Adipose tissue (tissue), 3 donors: Measurements from ENCODE around the gene CERS5. TPM values are rescaled to one million over a fixed set of nuclear protein-coding genes. Genes with fewer than 3 reads are reported as not detected.
A peak's percentile ranks its signal among the peaks of the same experiment; 100 is the strongest.
"Not testable (repeated sequence)": the region's sequence is repeated elsewhere in the genome, so short reads cannot be mapped to it uniquely, and the experiment has no call there.

Experiments used
- H3K27ac ChIP-seq: one replicate; pipeline ENCODE4 v1.5.1; 2013; ENCODE audit warnings: low read depth, low read length
- WGBS, 3 donors: extraction: QIAGEN DNeasy Blood & Tissue Kit; methylation state at CpG; one replicate each; pipeline ENCODE4 v1.1.7; 2013; 5-methylcytosine and 5-hydroxymethylcytosine counted together
- polyA plus RNA-seq, 3 donors: library from polyadenylated mRNA; stranded (reverse); fragments of 200-250 nt; gene quantifications; one replicate each; pipeline ENCODE4 v1.2.3, GENCODE V29; 2013
- donor health status: healthy with polysubstance abuse.
- donor health status: Bipolar disorder and iron deficiency.
- donor health status: healthy.

CERS5 gene
- polyA plus RNA-seq, 3 donors, result 17.0 to 26.1 (median 24.9) TPM

DNA sequence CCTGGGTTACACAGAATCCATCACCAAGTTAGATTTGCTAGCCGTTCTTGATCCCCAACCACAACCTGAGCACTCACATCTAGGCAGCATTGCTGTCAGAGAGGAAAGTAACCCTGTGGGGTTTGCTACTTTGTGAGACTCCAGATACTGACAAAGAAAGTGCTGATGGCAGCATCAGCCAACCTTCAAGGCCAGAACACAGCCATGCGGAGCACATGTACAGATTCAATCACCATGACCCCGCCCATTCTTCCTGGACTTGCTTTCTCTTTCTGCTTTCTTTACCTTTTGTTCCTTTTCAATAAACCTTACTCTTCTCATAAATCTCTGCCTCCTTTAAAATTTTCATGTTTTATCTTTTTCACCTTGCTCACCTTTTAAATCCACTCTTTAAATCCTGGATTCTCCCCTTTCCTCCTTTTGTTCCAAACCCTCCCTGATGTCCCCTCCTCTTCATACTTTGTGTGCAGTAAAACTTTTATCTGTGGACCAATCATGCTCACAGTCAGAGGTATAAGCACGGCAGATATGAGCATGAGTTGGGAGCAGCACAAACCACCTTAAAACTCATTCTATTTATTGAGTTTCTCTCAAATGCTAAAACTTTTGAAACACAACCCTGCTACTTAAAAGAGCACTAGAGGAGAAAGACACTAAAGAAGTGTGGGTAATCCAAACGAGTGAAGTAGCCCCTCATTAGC lies 21.9 kb upstream of the CERS5 start:
- 78 to 88% (median 85%) methylated on average over 5 of the region's 5 CpGs for WGBS, 3 donors
- no peak overlapping the region for H3K27ac ChIP-seq

DNA sequence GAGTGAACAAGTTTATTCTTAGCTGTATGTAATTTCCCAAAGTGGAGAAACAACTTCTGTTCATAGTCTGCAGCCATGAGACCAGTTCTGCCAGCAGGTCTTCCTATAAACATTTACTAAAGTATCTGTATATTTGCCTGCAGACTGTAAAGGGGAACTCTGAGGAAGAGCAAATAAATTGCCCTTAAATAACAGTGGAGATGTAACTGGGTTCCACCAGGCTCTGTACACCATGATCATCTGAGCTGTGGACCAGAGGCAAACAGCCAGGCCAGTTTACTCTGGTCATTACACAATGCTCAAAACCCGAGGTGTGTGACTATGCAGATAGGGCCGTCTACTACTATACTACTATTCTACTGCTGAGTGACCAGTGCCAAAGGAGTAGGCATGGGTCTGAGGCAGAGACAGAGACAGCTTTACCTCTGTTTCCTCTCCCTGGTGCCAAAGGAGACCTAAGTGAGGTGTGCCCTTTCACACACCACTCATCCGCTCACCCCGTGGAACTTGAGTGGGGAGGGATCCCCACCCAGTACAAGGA lies 21.1 kb upstream of the CERS5 start:
- 55 to 69% (median 67%) methylated on average over 4 of the region's 4 CpGs for WGBS, 3 donors
- H3K27ac ChIP-seq, result no peak overlapping the region

DNA sequence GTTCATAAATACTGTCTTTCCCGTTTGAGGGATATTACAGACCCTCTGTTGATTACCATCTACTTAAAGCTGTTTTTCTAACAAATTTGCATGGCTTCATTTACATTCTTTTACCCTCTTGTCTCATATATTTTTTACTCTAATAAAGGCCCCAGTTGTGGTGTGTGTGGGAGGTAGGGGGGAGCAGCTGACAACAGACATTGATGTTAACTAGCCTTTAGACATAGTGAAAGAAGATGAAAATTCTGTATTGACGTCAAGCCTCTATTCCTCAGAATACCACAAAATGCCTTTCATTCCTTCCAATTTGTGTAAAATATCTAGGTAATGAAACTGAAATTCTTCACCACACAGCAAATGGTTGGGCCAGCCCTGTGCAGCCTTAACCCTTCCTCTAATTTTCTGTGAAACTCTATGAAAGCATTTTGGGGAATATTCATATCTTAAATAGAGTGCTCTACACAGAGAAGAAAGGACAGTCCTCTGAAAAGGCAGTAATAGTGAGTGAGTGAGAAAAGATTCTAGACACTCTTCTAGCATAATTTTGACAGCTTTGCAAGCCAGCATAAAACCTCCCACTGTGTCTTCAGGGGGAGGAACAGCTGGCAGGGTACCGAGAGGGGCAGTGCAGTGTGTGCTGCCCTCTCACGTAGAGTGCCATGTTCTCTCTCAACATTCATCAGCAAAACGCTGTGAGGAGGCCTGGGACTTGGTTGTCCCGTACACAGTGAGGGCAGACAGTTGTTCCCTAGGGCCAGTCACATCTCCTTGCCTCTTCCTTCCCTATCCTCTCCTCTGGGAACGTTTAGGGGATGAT lies 20.1 kb upstream of the CERS5 start:
- H3K27ac ChIP-seq, result no peak overlapping the region
- 47 to 77% (median 52%) methylated on average over 7 of the region's 7 CpGs for WGBS, 3 donors

DNA sequence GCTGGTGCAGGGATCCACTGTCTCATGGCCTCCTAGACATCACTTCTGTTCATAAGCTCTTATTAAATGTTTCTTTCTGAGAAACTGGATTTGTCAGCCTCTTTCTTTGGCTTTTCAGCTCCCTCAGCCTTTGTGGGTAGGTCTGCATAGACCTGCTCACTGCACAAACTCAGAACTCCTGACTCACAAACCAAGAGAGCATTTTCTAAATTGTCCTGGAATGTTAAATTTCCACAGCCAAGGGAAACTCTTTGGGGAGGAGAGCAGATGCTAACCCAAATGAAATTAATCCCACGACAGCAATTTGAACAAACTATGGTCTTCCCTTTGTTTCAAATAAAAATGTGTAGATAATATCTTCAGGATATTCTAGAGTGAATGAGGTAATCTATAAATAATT lies 19.5 kb upstream of the CERS5 start:
- H3K27ac ChIP-seq, result no peak overlapping the region
- WGBS, 3 donors, result 40 to 84% (median 57%) methylated on average over 1 of the region's 1 CpG

DNA sequence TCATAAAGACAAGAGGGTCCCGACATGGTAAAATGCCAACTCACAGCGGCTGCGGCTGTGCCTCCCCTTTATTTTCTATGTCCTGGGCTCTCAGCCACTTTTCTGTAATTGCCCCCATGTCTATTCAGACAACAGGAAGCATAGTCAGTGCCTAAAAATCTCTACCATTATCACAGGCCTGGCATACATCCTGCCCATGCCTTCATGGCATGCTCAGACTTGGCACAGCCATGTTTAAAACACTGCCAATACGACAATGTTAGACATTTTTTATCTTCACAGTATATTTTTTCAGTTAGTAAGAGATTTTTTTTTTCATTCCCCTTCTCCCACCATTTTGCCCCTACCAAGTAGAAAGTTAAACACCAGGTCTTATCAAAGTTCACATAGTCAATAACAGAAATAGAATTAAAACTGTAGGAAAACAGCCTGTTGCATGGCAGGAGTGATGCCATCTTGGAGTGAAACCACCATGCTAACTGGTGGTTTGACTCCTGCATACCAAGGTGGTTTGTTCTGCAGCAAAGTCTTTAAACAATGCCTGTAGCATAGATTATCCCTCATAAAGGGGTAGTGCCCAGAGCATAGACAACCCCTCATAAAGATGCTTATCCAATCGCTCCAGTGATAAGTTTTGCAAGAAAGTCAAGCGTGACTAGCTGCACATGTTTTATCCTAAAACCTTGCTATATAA lies 18.9 kb upstream of the CERS5 start:
- 65 to 75% (median 75%) methylated on average over 6 of the region's 6 CpGs for WGBS, 3 donors
- H3K27ac ChIP-seq, result no peak overlapping the region

DNA sequence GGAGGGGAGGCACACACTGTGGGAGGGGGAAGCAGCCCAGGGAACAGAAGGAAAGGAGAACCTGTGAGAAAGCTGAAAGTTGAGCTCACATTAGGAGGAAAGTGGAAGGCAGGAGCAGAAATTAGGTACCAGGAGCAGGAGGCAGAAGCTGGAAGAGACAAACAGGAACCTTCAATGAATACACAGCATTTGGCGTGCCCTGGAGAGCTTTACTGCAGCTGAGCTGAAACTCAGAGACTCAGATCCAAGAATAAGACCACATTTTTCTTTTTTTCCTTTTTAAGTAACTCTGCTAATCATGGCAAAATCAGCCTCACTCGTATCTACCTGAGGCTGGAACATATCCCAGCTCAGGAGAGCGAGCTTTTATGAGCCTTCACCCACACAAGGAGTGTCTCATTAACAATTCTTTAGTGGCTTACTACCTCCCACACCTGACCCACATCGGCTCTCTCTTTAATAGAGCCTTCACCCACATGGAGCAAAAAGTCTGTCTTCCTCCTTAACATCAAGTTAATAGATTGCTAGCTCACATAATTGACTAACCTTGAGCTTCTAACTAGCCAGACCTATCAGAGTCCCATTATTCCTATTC lies 18.2 kb upstream of the CERS5 start:
- WGBS, 3 donors, result 56 to 73% (median 67%) methylated on average over 4 of the region's 4 CpGs
- H3K27ac ChIP-seq, result no peak overlapping the region

DNA sequence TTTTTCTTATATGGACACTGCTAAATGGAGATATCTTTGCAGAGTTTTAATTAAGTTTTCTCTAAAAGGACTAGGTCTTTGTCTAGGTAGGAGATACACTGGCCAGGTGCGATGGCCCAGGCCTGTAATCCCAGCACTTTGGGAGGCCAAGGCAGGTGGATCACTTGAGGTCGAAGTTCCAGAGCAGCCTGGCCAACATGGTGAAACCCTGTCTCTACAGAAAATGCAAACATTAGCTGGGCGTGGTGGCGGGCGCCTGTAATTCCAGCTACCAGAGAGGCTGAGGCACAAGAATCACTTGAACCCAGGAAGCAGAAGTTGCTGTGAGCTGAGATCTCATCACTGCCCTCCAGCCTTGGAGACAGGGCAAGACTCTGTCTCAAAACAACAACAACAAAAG lies 17.1 kb upstream of the CERS5 start:
- H3K27ac ChIP-seq, result no peak overlapping the region
- whole genome bisulfite sequencing, 3 donors, result 92 to 97% (median 93%) methylated on average over 5 of the region's 5 CpGs

DNA sequence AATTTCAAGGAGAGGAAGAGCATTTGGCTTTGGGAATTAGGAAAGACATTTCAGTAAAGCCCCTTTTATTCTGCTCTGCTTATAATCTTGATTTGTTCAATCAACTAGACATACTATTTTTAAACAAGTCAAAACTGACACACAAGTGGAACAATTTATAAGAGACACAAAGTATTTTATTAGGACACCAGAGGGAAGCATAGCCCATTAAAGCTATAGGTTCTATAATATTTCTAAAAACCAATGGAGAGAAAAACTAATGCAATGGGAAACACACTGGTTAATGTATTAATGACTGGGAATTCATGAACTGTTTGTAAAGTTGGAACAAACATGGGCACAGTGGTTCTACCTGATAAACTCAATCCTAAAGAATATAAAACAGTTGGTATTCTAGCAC lies 15.3 kb upstream of the CERS5 start:
- H3K27ac ChIP-seq, result no peak overlapping the region

DNA sequence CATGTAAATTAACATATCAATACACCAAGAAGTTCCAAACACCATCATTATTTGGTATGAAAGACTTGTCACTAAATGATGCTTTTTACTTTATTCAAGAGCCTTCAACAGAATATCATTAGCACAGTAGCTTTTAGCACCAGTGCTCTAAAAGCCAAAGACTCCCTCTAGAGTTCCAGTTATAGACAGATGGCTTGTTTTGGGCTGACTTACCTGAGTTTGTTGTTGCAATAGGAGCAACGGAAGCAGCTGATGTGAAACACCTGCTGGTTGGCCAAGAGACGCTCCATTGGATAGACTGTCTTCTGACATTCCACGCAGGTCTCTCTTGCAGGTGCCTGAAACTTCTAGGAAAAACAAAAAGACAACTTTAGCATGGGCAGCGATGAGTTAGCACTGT lies 14.5 kb upstream of the CERS5 start:
- 85 to 89% (median 87%) methylated on average over 4 of the region's 4 CpGs for WGBS, 3 donors

DNA sequence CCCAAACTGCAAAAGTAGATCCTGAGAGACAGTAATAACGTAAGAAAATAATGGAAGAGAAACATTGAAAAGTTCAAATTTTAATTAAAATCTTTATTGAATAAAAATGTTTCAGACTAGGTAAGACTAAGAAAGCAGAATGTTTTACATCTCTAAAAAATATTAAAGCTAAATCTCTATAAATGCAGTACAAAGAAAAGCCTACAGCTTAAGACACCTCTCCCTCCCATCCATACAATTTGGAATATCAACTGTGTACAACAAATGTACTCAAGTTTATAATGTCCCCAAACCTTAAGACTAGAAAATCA lies 8.5 kb upstream of the CERS5 start:
- WGBS, 3 donors, result 26 to 41% (median 36%) methylated on average over 1 of the region's 1 CpG
- H3K27ac ChIP-seq, result no peak overlapping the region

More for the DNA sequence above, 14.5 kb upstream of the CERS5 start:
- H3K27ac ChIP-seq, result no peak overlapping the region

DNA sequence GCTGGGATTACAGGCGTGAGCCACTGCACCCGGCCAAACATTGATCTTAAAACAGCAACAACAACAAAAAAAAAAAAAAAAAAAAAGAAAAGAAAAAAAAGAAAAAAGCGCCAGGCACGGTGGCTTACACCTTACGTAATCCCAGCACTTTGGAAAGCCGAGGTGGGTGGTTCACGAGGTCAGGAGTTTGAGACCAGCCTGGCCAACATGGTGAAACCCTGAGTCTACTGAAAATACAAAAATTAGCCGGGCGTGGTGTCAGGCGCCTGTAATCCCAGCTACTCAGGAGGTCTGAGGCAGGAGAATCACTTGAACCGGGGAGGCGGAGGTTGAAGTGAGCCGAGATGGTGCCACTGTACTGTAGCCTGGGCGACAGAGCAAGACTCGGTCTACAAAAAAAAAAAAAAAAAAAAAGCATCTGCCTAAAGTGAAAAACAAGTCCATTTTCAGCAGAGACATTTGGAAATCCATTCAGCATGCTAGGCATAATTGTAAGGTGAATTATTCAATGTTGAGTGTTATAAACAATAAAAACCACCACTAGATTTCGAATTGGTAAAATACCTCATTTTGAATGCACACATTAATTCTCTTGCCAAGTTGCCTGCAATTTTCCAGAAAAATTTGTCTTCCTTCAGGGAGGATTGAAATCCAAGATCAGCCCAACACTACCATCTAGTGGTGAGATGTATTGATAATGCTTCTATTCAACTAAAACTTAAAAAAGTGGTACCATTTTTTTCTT lies 8.0 kb upstream of the CERS5 start:
- H3K27ac ChIP-seq, result no peak overlapping the region
- WGBS, 3 donors, result 59 to 69% (median 66%) methylated on average over 16 of the region's 16 CpGs

DNA sequence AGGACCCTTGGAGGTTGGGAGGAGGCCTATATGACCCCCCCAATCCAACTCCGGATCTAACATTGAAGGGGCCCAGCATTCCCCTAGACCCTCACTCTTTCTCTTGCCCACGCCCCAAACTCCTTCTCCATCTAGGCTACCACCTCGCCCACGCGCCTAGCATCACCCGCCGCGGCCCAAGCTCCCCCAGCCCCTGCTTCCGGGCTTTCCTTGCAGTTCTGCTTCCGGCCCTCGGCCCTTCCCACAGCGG lies 445 bp downstream of the CERS5 start:
- peak overlapping the region; percentile 80 for H3K27ac ChIP-seq
- WGBS, 3 donors, result 0 to 1% (median 1%) methylated on average over 12 of the region's 12 CpGs

DNA sequence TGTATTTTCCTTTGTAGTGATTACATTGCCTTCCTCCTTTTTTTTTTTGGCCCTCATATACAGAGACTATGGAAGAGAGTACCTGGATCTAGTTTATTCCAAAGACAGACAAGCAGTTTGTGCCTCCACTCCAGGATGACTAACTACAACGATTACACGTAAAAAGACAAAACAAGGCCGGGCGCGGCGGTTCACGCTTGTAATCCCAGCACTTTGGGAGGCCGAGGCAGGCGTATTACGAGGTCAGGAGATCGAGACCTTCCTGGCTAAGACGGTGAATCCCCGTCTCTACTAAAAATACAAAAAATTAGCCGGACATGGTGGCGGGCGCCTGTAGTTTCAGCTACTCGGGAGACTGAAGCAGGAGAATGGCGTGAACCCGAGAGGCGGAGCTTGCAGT lies 2.2 kb downstream of the CERS5 start:
- no peak overlapping the region for H3K27ac ChIP-seq
- WGBS, 3 donors, result 95 to 97% (median 95%) methylated on average over 16 to 20 of the region's 20 CpGs

DNA sequence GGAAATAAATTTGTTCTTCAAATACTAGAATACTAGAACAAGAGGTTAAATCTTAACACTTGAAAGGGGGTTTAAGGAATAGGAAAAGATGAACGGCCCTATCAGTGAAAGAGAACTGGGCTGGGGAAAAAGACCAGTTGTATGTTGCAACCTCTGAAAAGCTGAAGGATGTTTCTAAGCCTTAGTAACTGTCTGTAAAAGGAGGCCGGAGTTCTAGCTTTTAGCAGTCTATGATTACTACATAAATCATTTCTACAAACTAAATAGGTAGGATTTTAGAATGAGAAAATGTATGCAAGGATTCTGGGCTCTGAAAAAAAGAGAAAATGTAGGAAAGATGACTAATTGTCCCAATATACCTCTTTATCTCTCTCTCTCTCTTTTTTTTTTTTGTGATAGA lies 4.9 kb downstream of the CERS5 start:
- H3K27ac ChIP-seq, result no peak overlapping the region
- WGBS, 3 donors, result 44 to 69% (median 46%) methylated on average over 2 of the region's 2 CpGs

DNA sequence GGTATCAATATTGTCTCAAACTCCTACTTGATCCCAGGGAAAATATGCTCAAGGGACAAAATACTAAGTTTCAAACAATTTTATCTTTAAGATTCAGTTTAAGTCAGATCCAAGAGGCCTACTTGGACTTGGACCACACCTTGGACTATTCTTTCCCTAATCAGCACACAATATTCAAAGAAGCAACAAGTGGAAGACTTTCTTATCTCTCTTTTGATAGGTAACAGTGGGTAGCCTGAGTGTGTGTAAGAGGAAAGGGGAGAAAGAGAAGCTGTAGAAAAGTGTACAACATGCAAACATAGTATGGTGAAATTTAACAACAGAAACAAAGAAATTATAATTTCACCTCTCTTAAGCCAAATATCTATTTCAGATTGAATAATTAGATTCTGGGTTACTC lies 6.5 kb downstream of the CERS5 start:
- H3K27ac ChIP-seq, result no peak overlapping the region

DNA sequence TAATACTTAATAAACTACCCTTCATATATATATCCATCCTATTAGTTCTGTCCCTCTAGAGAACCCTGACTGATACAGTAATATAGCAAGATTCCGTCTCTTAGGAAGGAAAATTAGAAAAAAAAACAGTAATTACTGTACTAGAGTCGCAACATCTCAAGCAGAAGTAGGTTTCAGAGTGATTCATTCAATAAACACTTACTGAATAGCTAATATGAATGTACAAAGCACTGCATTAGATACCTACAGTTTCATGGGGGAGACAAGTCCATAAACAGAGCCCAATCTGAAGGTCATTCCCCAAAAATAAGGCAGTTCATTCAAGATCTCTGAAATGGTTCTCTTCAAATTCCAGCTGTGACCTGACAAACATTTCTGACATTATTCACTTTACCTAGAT lies 9.9 kb downstream of the CERS5 start:
- 91 to 94% (median 94%) methylated on average over 2 of the region's 2 CpGs for WGBS, 3 donors
- no peak overlapping the region for H3K27ac ChIP-seq

DNA sequence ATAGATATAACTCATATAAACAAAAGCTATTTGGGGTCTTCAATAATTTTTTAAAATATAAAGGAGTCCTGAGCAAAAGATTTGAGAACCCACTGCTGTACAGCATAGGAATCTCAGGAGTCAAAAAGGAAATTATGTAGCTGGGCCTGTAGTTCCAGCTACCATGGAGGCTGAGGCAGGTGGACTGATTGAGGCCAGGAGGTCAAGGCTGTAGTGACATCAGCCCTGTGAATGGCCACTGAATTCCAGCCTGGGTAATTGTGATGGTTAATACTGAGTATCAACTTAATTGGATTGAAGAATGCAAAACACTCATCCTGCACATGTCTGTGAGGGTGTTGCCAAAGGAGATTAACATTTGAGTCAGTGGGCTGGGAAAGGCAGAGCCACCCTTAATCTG lies 10.5 kb downstream of the CERS5 start:
- no peak overlapping the region for H3K27ac ChIP-seq

DNA sequence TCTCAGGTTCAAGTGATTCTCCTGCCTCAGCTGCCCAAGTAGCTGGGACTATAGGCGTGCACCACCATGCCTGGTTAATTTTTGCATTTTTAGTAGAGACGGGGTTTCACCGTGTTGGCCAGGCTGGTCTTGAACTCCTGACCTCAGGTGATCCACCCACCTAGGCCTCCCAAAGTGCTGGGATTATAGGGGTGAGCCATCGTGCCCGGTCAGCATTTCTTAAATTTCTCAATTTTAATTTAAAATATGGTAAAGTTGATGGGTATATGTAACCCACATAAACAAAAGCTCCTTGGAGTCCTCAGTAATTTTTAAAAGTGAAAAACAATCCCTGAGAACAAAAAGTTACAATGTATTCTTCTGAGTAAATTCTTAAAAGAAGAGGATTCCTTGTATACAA lies 12.2 kb downstream of the CERS5 start:
- not testable (repeated sequence) for H3K27ac ChIP-seq
- WGBS, 3 donors, result 93 to 98% (median 95%) methylated on average over 5 of the region's 5 CpGs
